SK-N-SH (cell line): ENCODE results near the gene GPC2. TPM values are rescaled to one million over a fixed set of nuclear protein-coding genes. Genes with fewer than 3 reads are reported as not detected.

Experiments used
- CTCF ChIA-PET: fragments of 300-600, 350-600 bp; formaldehyde crosslinking; extraction: SDS; loops from one replicate; lab custom pipeline; 2021; lab: Yijun Ruan, JAX
- POLR2A ChIA-PET: fragments of 350-600 bp; sonication (Branson Sonifier 250); formaldehyde crosslinking; extraction: SDS; loops from one replicate; lab custom pipeline; 2020; ENCODE audit warnings: antibody characterized with exemption, inconsistent platforms; lab: Yijun Ruan, JAX
- DNase-seq: peaks from one replicate; pipeline ENCODE4 v3.0.0; 2012
- H2AFZ ChIP-seq: fragments of 200-600 bp; sonication (generic); 2 replicates; pipeline ENCODE4 v1.8.1; 2016; ENCODE audit warnings: antibody characterized with exemption, mild to moderate bottlenecking, low read depth
- H3F3A ChIP-seq: fragments of 200-600 bp; sonication (generic); replicated peaks from 2 replicates; pipeline ENCODE3; 2016; ENCODE audit warnings: antibody characterized with exemption, mild to moderate bottlenecking; ENCODE audit not compliant: insufficient read depth
- H3K27ac ChIP-seq, 2 experiments: fragments of 200-500 bp in 1 of 2; fragments of 200-600 bp in 1 of 2; sonication (Bioruptor generic) in 1 of 2; sonication (generic), shearing (Covaris generic) in 1 of 2; 2 replicates each; pipeline versions ENCODE4 v1.5.1 to v1.6.1; 2014 to 2016; ENCODE audit warnings: low read depth in 2 of 2, inconsistent platforms in 1 of 2, low read length in 1 of 2, mild to moderate bottlenecking in 1 of 2, mixed read lengths in 1 of 2
- H3K27me3 ChIP-seq: fragments of 200-600 bp; sonication (generic), shearing (Covaris generic); 2 replicates; pipeline ENCODE4 v1.6.1; 2016; ENCODE audit warnings: mixed run types; ENCODE audit not compliant: insufficient read depth
- H3K36me3 ChIP-seq, 2 experiments: fragments of 200-500 bp in 1 of 2; fragments of 200-600 bp in 1 of 2; sonication (Bioruptor generic) in 1 of 2; sonication (generic) in 1 of 2; replicated peaks in 1 of 2; 2 replicates each; pipeline versions ENCODE3 to v1.5.1; 2014 to 2016; ENCODE audit warnings: low read length in 1 of 2, mild to moderate bottlenecking in 1 of 2; ENCODE audit not compliant: insufficient read depth in 2 of 2, control insufficient read depth in 1 of 2
- H3K4me1 ChIP-seq, 2 experiments: fragments of 200-500 bp in 1 of 2; fragments of 200-600 bp in 1 of 2; sonication (Bioruptor generic) in 1 of 2; sonication (generic), shearing (Covaris generic) in 1 of 2; 2 replicates each; pipeline versions ENCODE4 v1.5.1 to v1.6.1; 2014 to 2016; ENCODE audit warnings: low read depth in 1 of 2, low read length in 1 of 2, mixed run types in 1 of 2; ENCODE audit not compliant: insufficient read depth in 2 of 2, control insufficient read depth in 1 of 2
- H3K4me2 ChIP-seq: fragments of 200-600 bp; sonication (generic), shearing (Covaris generic); 2 replicates; pipeline ENCODE4 v1.6.1; 2017; ENCODE audit warnings: mixed run types
- H3K4me3 ChIP-seq, 2 experiments: fragments of 200-500 bp in 1 of 2; fragments of 200-600 bp in 1 of 2; sonication (Bioruptor generic) in 1 of 2; sonication (generic), shearing (Covaris generic) in 1 of 2; 2 replicates each; pipeline versions ENCODE4 v1.5.1 to v1.8.1; 2014 to 2016; ENCODE audit warnings: low read depth in 2 of 2, inconsistent platforms in 1 of 2, low read length in 1 of 2, mild to moderate bottlenecking in 1 of 2, mixed read lengths in 1 of 2, moderate library complexity in 1 of 2
- H3K79me2 ChIP-seq: fragments of 200-600 bp; sonication (generic); 2 replicates; pipeline ENCODE4 v1.8.1; 2017; ENCODE audit warnings: mild to moderate bottlenecking; ENCODE audit not compliant: insufficient read depth
- H3K9ac ChIP-seq: fragments of 200-600 bp; sonication (generic); 2 replicates; pipeline ENCODE4 v1.6.1; 2017; ENCODE audit warnings: mixed run types
- H3K9me2 ChIP-seq: fragments of 200-600 bp; sonication (generic); 2 replicates; pipeline ENCODE4 v1.6.1; 2017; ENCODE audit warnings: mixed run types
- H3K9me3 ChIP-seq: fragments of 200-600 bp; sonication (generic); 2 replicates; pipeline ENCODE4 v1.6.1; 2017; ENCODE audit warnings: mixed run types, mild to moderate bottlenecking, moderate library complexity
- H4K20me1 ChIP-seq: fragments of 200-600 bp; sonication (generic); 2 replicates; pipeline ENCODE4 v1.6.1; 2017; ENCODE audit warnings: mild to moderate bottlenecking, mixed run types; ENCODE audit not compliant: insufficient read depth
- EZH2phosphoT487 ChIP-seq: fragments of 200-600 bp; sonication (generic); IDR thresholded peaks from 2 replicates; pipeline ENCODE4 v1.6.1; 2017; ENCODE audit warnings: low read depth, mixed run types, mild to moderate bottlenecking, antibody characterized with exemption, moderate library complexity, borderline replicate concordance
- FOXM1 ChIP-seq: IDR thresholded peaks from 2 replicates; pipeline ENCODE4 v1.4.0; 2012; ENCODE audit warnings: low read depth, mild to moderate bottlenecking
- GABPA ChIP-seq: IDR thresholded peaks from 2 replicates; pipeline ENCODE4 v1.4.0; 2012; ENCODE audit warnings: low read depth, mild to moderate bottlenecking
- MXI1 ChIP-seq: IDR thresholded peaks from 2 replicates; pipeline ENCODE4 v1.6.1; 2012; ENCODE audit warnings: mild to moderate bottlenecking, low read depth, low read length, improper control_type of control experiment
- SMC3 ChIP-seq: IDR thresholded peaks from 2 replicates; pipeline ENCODE4 v1.6.1; 2012; ENCODE audit warnings: low read depth, low read length, improper control_type of control experiment
- YY1 ChIP-seq: IDR thresholded peaks from 2 replicates; pipeline ENCODE4 v1.4.0; 2012; ENCODE audit warnings: low read depth, mild to moderate bottlenecking
- WGBS: methylation state at CpG from one replicate; pipeline ENCODE4 v1.1.6; 2017; ENCODE audit warnings: low lambda C conversion rate; 5-methylcytosine and 5-hydroxymethylcytosine counted together
- polyA plus RNA-seq, 3 experiments: library from polyadenylated mRNA; depleted of rRNA; stranded (reverse); fragments of >200 nt; gene quantifications; 2 replicates each; pipeline ENCODE4 v1.2.3, GENCODE V29; 2012
- TF ChIP-seq, protein P1 (sequence below): IDR thresholded peaks from 2 replicates; pipeline ENCODE4 v1.4.0; 2012; ENCODE audit warnings: low read depth

The GPC2 gene
- polyA plus RNA-seq, 1 of the 3 experiments (the other 2 are of a cell fraction), result 12.9 TPM

DNA sequence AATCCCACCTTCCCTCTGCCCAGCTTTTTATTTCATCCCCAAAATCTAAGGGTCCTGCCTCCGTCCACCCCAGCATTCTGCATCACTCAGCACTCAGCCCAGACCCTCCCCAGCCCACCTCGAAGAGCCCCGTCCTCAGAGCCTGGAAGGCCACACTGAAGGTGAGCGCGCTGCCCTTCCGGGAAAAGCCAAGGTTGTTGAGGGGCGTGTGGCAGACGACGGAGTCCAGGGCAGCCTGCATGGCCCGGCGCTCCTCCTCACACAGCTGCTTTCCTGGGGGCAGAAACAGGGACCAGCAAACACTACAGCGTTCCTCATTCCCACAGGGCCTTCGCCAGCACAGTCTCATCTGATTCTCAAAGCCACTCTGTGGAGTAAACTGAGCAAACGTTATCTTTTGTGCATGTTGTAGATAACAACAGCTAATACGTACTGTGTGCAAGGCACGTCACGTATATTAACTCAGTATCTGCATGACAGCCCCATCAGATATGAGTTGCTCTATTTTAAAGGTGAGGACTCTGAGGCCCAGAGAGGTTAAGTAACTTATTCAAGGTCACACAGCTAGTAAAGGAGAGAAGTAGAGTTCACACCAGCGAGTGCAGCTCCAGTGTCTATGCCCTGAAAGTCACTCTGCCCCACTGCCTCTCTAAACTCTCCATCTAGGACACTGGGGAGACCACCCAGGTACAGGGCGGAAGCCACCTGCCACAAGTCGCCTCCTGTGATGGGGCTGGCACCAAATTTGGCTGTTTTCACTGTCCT, 21.4 kb downstream of the GPC2 start:
- POLR2A ChIA-PET, result interaction anchor here (1.1 to 1.6 kb wide), 3 partner anchors 11 to 22 kb away, joined by 3 to 5 read pairs (median 5); partner anchors contain the start of genes GPC2 and STAG3
- no peak for TF ChIP-seq GABPA
- TF ChIP-seq, protein P1, sequence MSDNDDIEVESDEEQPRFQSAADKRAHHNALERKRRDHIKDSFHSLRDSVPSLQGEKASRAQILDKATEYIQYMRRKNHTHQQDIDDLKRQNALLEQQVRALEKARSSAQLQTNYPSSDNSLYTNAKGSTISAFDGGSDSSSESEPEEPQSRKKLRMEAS, result no peak
- no peak for TF ChIP-seq FOXM1
- no peak for TF ChIP-seq SMC3

DNA sequence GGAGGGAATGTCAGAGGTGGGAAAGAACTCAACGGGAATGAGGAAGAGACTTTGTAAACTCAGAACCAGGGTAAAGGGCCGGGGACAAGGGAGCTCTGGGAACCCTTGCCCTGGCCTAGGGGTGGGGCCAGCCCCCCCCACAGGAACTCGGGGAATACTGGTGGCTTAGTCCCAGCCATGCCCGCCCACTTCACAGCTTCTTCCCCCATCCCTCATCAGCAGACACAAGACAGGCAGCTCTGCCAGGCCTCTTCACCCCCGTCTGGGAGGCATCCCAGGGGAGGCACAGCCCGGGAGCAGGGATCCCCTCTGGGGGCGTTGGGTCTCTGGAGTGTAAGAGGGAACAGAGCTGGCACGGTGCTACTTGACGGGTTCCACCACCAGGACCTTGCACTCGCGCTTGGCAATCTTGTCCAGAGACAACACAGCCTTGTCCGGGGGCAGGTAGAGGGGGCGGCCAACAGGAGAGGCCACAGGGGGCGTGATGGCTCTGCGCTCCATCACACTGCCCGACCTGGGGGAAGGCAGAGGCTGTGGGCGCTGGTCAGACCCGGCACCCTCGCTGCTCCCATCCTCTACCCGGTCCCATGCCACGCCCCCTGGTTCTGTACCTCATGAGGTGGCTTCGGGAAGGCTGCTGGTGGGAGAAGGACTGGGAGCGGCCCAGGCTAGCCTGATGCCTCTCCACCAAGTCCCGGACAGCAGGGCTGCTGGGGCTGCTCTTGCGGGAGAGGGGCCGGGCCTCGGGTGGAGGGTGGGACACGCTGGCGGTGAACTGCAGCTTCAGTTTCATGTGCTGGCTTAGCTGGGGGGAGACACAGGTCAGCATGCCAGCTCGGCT, 22.3 kb downstream of the GPC2 start:
- Histone ChIP-seq H4K20me1 (peaks cover 20% of the 10 kb centered on the region), H3K4me3 (no peak overlapping the region), H3K27me3 (no peaks in the 10 kb centered on the region), H3K27ac (no peak overlapping the region), H3K4me1 (peaks cover 14 to 19% of the 10 kb centered on the region in 2 experiments; a peak in 2 of 4 replicates), H3K9ac (no peak overlapping the region), H3K36me3 (peaks cover 39 to 44% of the 10 kb centered on the region in 2 experiments), H3K4me2 (no peak overlapping the region), H2AFZ (no peak overlapping the region), H3K9me2 (no peaks in the 10 kb centered on the region), H3K9me3 (no peaks in the 10 kb centered on the region), H3F3A (peaks cover 15% of the 10 kb centered on the region), H3K79me2 (peaks cover 70% of the 10 kb centered on the region)
- 84% methylated on average over 29 of the region's 30 CpGs for WGBS
- POLR2A ChIA-PET, result interaction anchor here (0.9 to 1.6 kb wide), 3 partner anchors 12 to 26 kb away, joined by 4 to 5 read pairs (median 5); partner anchors contain the start of genes GPC2 and STAG3
- CTCF ChIA-PET, result interaction anchor here (1.2 to 3.9 kb wide), 2 partner anchors 23 to 62 kb away, joined by 3 to 33 read pairs; no protein-coding TSS in a partner anchor
- TF ChIP-seq MXI1 (no peak), GABPA (no peak), YY1 (no peak), EZH2phosphoT487 (no peak)
- DNase-seq, result no peak

More for the DNA sequence above, 21.4 kb downstream of the GPC2 start:
- Histone ChIP-seq H3K4me2 (no peak overlapping the region), H3K36me3 (peaks cover 37 to 39% of the 10 kb centered on the region in 2 experiments), H3K79me2 (peaks cover 62% of the 10 kb centered on the region), H3K27me3 (no peaks in the 10 kb centered on the region), H3K9me2 (no peaks in the 10 kb centered on the region), H4K20me1 (peaks cover 20% of the 10 kb centered on the region), H3K9ac (no peak overlapping the region), H2AFZ (no peak overlapping the region), H3K9me3 (no peaks in the 10 kb centered on the region), H3K4me1 (peaks cover 11 to 19% of the 10 kb centered on the region in 2 experiments; a peak in 2 of 4 replicates), H3F3A (peaks cover 15% of the 10 kb centered on the region), H3K4me3 (no peak overlapping the region), H3K27ac (no peak overlapping the region)
- CTCF ChIA-PET, result interaction anchor here (1.1 to 3.9 kb wide), 3 partner anchors 24 to 61 kb away, joined by 3 to 33 read pairs (median 3); no protein-coding TSS in a partner anchor
- peak; percentile 24 for DNase-seq
- 93% methylated on average over 20 of the region's 20 CpGs for WGBS
